Putamen (tissue), 1 donor: ENCODE measurements around the gene FTSJ3.
"Not testable (repeated sequence)": the region's sequence is repeated elsewhere in the genome, so short reads cannot be mapped to it uniquely, and the experiment has no call there.

ENCODE experiments used
- DNase-seq: peaks from one replicate; pipeline ENCODE4 v3.0.0-alpha.2; 2016; ENCODE audit warnings: low spot score

Gene FTSJ3

DNA sequence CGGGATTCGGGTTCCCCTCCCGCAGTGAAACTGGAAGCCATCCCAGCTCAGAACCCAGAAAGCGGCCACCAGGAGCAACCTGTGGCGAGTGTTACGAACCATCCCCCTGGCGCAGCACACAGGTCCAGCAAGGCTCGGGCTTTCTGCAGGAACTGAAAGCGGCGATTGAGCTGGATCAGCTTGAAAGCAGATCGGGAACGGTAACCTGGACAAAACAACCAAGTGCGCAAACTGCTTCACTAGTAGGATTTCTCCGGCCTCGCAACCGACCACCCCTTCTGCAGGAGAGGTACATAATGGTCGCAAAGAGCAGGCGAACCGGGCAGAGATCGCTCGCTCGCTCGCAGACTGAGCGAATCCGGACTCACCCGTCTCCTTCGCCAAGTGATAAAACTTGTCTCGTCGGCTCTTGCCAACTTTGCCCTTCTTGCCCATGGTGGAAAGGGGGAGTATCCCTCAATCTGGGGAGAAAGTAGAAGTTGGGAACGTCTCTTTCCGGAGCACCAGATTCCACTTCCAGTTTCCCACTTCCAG, 928 bp downstream of the FTSJ3 start:
- no peak for DNase-seq

DNA sequence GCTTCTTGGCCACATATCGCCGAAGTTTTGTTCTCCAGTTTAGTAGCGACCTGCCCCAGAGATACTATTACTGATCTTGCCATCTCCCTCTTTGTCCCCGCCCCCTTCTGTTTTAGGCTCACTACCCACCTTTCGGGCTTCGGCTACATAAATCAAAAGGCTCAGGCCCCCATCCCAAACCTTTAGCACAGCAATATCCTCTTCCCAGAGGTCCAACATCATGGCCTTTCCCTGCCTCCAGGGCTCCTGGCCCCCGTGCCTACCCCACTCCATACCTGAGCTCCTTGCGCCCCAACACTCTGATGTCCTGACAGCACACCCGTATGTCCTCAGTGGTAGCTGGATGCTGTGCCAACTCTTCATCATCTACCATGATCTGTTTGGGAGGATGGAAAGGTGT, 3.1 kb downstream of the FTSJ3 start:
- no peak for DNase-seq

DNA sequence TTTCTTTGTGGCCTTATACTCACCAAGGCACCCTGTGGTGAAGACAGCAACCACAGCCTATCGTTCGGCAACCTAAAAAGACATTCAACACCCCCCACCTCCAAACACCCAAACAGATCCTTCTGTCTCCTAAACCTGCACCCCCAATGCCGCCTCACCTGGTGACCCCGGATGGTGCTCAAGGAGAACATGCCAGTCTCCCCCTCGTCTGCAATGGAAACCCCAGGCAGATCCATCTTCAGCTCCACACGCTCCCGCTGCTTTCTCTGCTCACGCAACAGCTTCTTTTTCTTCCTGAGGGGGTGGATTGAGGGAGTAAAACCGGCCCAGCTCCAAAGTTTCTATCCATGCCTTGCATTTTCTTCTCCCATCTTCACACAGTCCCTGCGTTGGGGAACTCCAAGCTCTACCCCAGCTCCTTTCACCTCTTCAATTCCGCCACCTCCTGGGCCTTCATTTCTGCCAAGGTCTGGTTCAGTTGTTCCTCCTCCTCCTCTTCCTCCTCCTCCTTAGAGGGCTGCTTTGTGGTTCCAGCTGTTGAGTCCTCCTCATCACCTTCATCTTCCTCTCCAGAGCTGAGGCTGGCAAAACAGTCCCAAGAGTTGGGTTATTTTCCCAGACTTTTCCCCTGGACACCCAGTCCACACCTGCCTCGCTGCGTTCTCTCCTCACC, 3.7 kb downstream of the FTSJ3 start:
- no peak for DNase-seq

DNA sequence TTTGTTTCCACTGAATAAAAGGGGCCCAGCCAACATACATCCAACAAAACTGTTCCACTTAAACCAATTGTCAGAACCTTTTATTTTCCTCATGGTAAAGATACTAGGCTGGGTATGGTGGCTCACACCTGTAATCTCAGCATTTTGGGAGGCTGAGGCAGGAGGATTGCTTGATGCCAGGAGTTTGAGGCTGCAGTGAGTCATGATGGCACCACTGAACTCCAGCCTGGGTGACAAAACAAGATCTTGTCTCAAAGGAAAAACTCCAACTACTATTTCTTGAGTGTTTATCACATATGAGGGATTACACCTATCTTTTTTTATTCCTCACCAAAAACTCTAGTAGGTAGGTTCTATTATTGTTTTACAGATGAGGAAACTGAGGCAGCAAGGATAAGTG, 4.9 kb downstream of the FTSJ3 start:
- no peak for DNase-seq

DNA sequence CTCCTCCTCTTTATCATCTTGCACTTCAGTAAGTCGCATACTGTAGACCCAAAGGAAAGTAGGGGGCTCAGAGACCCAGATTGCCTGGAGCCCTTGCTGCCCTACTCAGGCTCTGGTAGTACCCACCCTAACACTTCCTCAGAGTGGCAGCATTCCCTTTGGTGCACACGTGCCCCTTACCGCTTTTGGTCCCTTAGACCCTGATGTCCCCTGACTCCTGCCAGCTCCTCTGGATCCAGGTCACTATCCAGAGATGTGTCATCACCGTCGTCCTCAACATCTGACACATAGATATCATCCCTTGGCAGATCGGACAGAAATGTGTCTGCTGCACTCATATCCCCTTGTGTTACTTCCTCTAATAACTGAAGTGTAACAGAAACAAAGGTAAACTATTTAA, 5.7 kb downstream of the FTSJ3 start:
- DNase-seq, result no peak

DNA sequence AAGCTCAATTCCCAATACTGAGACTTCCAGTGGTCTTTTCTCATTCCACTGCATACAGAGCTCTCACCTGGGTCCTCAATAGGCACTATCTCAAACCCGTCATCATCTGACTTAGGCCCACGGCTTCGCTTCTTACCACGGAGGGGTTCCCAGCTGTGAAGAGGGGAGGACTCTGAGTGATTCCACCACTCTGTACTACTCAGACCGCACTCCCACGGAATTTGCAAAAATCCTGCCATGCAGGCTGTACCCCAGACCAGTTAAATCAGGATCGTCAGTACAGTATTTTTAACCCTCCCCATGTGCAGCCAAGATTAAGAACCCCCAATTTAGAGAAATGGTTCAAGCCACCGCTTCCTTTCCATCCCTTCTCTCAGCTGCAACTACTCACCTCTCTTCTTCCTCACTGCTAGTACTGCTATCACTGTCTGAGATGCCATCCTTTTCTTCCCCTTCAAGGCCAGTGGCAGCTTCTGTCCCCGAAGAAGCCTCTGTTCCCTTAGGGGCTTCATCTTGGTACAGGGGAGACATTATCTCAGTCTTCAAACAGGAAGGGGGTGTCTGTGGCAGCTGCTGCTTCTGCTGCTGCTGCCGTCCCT, 6.4 kb downstream of the FTSJ3 start:
- DNase-seq, result no peak

DNA sequence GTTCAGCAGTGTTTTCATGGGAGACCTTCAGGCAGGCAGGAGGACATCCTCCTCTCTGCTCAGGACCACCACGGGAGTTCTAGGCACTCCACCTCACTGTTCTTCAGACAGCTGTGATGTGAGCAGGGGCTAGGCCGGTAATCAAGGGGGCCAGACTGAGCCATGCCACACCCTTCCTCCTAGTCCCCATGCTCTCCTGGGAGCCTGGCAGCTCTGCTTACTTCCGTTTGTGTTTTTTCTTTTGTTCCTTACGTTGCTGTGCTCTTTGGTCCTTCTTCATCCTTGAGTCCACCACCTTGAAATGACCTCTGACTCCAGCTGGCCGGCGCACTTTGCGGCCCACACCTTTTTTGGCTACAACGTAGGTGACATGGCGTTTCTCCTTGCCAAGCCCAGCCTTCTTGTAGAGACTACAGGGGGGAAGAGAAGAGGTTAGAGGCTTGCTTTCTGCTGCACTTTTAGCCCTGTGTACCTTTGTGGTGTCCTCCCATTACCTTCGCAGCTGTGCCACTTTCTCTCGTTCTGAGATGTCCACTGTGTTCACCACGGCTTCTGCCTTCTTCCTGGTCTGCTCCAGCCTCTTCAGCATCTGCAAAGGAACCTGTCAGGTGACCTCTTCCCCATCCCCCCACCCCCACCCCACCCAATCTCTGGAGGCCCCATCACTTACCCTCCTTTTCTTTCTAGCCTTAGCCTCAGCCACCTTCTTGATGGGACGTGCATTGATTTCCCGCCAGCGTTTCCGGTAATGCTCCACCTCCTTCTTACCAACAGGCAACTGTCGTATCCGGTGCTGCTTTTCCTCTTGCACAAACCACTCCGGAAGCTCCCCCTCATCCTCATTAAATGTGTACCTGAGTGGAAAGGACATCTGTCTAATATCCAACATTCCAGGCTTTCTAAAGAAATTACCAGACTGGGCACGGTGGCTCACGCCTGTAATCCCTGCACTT, 7.6 kb downstream of the FTSJ3 start:
- no peak for DNase-seq

DNA sequence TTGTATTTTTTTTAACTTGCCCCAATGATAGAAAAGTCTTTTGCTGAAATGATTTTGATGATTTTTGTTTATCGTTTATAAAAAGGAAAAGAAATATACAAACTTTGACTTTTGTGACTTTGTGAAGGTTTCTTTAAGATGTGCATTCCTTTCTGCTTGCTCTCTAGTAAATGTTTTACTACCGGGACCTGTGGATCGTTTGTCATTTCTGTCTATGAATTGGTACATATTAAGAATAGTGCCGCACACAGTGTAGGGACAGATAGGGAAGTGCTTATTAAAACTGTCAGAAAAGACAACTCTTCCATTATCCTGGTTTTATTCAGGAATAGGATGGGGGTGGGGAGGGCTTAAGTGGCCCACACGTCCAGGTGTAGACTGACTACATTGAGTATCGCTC, 8.3 kb downstream of the FTSJ3 start:
- DNase-seq, result no peak

DNA sequence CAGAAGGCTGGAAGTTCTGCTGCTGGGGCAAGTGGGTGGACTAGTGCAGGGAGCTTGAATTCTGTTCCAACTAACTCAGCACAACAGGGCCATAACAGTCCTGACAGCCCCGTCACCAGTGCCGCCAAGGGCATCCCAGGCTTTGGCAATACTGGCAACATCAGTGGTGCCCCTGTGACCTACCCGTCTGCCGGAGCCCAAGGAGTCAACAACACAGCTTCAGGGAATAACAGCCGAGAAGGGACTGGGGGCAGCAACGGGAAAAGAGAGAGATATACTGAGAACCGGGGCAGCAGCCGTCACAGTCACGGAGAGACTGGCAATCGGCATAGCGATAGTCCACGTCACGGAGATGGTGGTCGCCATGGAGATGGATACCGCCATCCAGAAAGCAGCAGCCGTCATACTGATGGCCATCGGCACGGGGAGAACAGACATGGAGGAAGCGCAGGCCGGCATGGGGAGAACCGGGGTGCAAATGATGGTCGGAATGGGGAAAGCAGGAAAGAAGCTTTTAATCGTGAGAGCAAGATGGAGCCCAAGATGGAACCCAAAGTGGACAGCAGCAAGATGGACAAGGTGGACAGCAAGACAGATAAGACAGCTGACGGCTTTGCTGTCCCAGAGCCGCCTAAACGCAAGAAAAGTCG, 9.6 kb downstream of the FTSJ3 start:
- DNase-seq, result no peak

DNA sequence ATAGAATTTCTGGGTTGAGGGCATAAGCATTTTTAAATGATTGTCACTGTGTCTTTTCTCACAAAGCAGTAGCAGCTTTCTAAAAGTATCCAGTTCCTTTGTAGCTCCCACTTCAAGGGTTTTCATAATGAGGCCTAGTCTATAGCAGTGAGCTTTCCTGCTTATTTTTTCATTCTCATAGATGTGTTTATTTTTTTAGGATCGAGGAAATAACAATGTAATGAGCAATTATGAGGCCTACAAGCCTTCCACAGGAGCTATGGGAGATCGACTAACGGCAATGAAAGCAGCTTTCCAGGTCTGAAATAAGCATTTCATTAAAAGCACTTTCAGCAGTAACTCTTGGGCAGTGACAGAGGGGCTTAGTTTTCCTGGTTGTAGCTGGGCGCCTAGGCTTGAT, 10.8 kb downstream of the FTSJ3 start:
- no peak for DNase-seq

DNA sequence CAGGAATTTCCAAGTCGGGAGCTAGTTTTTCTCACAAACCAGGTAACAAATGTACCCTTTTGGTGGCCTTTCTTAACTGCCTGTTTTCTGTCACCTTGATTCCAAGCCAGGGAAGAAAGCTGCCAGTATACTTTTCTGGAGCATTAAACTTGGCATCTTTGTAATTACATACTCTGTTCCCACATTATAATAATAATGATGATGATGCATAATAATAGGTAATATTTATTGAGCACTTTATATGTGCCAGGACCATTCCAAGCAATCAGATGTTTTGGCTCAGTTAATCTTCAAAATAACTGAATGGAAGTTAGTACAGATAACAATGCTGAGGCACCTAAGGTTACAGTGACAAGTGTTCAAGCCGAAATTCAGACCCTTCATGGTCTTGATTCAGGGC, 11.3 kb downstream of the FTSJ3 start:
- DNase-seq, result no peak

DNA sequence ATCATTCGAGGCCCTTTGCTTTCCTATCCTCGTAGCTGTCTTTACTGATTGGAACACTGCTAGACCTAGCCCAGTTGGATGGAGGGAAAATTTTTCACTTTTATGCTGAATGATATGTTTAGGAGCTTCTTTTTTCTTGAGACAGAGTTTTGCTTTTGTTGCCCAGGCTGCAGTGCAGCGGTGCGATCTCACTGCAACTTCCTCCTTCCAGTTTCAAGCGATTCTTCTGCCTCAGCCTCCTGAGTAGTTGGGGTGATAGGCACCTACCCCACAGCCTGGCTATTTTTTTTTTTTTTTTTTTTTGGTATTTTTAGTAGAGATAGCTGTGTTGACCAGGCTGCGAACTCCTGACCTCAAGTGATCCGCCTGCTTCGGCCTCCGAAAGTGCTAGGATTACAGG, 17.5 kb downstream of the FTSJ3 start:
- no peak for DNase-seq

DNA sequence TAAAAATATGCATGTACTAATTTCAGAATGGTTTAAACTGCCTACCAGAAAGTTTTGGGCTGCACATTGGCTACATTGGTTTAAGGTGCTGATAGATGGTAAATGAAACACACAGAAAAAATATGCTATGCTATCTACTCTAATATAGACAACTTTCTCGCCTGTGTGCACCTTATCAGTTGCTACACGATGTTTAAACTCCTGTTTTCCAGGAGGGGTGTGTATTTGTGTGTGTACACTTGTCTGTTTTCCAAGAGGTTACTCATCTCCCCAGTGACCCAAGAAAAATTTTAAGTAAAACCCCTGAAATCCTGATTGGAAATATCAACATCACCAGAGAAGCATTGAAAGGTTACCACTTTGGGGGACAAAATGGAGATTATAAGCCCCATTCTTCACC, 21.9 kb downstream of the FTSJ3 start:
- DNase-seq, result no peak

DNA sequence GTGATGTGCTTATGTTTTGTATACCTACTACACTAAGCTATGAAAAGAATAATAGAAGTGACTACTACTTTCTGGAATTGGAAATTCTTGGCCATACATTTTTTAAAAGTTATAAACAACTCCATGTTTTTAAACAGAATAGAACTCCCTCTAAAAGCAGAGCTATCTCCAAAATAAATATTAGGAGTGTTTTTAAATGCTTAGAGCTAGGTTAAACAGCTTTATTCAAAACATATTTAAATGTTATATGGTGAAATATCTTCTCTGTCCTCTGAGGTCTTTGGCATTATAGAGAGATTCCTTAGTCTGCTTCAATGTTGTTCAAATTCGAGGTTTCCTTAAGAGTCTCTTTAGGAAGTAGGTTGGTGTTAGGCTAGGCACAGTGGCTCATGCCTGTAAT, 23.1 kb downstream of the FTSJ3 start:
- DNase-seq, result no peak

DNA sequence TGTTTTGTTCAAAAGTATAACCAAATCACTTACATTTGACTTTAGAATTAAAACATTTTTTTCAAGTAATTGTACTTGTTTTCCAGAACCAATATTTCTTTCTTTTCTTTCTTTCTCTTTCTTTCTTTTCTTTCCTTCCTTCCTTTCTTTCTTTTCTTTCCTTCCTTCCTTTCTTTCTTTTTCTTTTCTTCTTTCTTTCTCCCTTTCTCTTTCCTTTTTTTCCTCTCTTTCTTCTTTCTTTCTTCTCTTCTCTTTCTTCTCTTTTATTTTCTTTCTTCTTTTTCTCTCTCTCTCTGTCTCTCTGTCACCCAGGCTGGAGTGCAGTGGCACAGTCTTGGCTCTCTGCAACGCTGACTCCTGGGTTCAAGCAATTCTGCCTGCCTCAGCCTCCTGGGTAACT, 26.7 kb downstream of the FTSJ3 start:
- DNase-seq, result no peak

DNA sequence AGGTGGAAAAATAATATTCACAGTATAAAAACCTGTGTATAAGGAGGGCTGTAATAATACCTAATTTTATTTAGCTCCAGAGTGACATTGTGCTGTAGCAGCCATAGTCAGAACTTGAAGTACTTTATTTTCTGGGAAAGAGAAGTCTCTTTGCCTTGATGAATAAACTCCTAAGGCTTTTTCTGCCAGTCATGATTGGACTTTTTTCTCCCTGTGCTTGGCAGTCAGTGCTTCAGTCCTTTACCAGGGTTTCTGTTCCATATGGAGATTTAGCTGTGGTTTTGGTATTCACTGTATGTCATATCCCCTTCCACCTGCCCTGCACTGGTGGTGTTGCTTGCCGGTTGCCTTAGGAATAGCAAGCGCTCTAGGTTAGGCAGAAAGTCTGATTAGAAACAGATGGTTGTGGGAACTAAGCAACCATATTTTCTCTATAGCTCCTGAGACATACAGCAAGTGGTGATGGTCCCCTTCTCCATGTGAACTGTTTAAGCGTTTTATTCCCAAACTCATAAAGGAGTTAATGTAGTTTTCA, 28.8 kb downstream of the FTSJ3 start:
- no peak for DNase-seq

DNA sequence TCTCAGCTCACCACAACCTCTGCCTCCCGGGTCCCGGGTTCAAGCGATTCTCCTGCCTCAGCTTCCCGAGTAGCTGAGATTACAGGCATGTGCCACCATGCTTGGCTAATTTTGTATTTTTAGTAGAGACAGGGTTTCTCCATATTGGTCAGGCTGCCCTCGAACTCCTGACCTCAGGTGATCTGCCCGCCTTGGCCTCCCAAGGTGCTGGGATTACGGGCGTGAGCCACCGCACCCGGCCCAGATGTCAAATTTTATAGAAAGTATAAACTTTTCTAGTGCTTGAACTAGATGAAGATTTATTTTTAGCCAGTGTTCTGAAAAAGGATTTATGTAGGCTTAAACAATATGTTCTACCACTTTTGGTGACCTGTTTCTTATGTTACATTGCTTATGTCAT, 31.1 kb downstream of the FTSJ3 start:
- not testable (repeated sequence) for DNase-seq

DNA sequence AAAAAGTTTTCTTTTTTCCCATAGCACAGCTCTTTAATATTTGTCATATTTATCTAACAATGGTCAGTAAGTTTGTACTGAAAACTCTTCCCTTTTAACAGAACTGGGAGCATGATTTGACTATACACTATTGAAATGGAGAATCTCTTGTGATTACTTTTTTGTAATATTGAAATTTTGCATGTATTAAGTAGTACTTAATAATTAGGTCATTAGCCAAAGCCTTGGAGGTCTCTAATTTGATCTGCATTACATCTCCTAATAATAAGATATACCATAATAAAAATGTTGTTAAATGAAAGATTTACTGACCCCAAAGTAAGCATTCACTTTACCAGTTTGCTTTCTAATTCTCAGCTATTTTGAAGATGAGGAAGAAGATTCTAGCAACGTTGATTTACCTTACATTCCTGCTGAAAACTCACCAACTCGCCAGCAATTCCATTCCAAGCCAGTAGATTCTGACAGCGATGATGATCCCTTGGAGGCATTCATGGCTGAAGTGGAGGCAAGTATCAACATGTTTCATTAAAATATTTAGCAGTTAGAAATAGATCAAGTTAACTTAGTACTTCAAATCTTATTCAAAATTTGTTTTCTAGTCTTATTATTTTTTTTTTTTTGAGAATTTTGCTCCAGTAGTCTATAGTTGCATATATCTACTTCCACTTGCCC, 35.3 kb downstream of the FTSJ3 start:
- DNase-seq, result no peak

DNA sequence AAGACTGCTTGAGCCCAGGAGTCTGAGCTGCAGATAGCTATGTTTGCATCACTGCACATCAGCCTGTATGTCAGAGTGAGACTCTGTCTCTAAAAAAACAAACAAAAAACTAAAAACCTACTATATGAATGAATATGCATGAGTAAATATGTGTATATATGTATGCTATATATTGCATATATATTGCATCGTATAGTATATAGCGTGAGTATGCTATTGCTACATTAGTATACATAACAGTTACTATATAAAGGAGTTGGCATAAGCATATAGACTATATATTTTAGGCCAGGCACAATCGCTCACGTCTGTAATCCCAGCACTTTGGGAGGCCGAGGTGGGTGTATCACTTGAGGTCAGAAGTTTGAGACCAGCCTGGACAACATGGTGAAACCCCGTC, 37.4 kb downstream of the FTSJ3 start:
- no peak for DNase-seq

DNA sequence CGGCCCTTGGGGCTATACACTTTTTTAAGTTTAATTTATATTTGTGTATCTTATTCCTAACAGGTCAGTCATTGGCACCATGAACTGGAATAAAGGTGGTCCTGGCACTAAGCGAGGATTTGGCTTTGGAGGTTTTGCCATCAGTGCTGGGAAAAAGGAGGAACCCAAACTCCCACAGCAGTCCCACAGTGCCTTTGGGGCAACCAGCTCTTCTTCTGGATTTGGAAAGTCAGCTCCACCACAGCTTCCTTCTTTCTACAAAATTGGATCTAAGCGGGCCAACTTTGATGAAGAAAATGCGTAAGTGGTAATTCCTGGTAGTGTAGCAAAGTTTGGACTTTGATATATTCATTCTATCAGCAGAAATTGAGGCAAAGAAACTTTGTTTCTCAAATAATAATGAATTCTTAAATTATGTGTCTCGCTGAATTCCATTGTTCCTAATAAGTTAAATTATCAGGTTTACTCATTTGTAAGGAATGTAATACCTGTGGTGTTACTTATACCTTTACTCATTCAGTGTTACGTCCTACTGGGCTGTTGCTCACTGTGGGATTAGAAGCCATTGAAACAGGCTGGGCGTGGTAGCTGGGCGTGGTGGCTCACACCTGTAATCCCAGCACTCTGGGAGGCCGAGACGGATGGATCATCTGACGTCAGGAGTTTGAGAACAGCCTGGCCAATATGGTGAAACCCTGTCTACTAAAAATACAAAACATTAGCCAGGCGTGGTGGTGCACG, 40.3 kb downstream of the FTSJ3 start:
- no peak for DNase-seq

DNA sequence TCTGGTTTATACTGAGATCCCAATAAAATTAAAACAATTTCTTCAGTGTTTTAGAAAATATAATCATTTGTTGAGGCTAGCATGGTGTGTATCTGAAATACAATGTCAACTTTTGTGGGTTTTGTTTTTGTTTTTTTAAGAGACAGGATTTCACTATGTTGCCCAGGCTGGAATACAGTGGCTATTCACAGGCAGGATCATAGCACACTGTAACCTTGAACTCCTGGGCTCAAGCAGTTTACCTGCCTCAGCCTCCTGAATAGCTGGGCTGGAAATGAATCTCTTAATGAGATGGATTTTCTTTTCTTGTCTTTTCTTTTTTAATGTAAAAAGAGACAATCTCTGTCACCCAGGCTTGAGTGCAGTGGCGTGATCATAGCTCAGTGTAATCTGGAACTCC, 41.3 kb downstream of the FTSJ3 start:
- no peak for DNase-seq
